ENCODE results near the gene ING3. TPM values are rescaled to one million over a fixed set of nuclear protein-coding genes. Genes with fewer than 3 reads are reported as not detected.

ING3 gene
- total and polyA plus RNA-seq, 2 of the 13 experiments (the other 11 are each of a cell fraction or from before 2014, with no cell fraction given), result 6.9 to 12.8 TPM

- Histone ChIP-seq H4K20me1 (ENCODE audit: insufficient read depth, low read length) (no peaks in the 10 kb centered on the region), H3K4me2 (ENCODE audit: low read depth, low read length) (peak overlapping the region; percentile 35; the same call in 1 of the 2 replicates), H3K36me3 (replicated peaks in 1 of 2; ENCODE audit: control insufficient read depth in 1 of 2, insufficient read depth in 2 of 2, low read length in 2 of 2) (no peaks in the 10 kb centered on the region), H3K4me3 (replicated peaks in 1 of 3; ENCODE audit: insufficient read depth in 1 of 3, low read depth in 2 of 3, low read length in 3 of 3) (peak overlapping the region in 1 of 3 experiments; percentile 18; a peak in 1 of 6 replicates), H3K27ac (ENCODE audit: extremely low read length, insufficient read depth, low read length) (no peak overlapping the region), H2AFZ (ENCODE audit: low read length) (no peak overlapping the region), H3K9ac (ENCODE audit: insufficient read depth, low read depth, low read length) (no peak overlapping the region), H3K4me1 (ENCODE audit: insufficient read depth, low read length) (peaks cover 45% of the 10 kb centered on the region), H3K79me2 (ENCODE audit: insufficient read depth, low read length) (no peaks in the 10 kb centered on the region), H3K27me3 (ENCODE audit: control insufficient read depth in 1 of 2, insufficient read depth in 2 of 2, low read length in 2 of 2) (no peaks in the 10 kb centered on the region), H3K9me3 (ENCODE audit: low read length) (no peaks in the 10 kb centered on the region)
- ChIA-PET CTCF (ENCODE audit: low intra/inter-chr PET ratio, low total read pairs) (no interaction called here), POLR2A (no interaction called here)
- BruUV-seq (replicated peaks), result no TSS peak
- TF ChIP-seq THRA (CRISPR knock-in tag; IDR thresholded peaks at IDR 0.05; ENCODE audit: borderline replicate concordance) (no peak), PAX8 (CRISPR knock-in tag; IDR thresholded peaks at IDR 0.05; ENCODE audit: borderline replicate concordance) (no peak), ZBTB20 (CRISPR knock-in tag; IDR thresholded peaks at IDR 0.05; ENCODE audit: borderline replicate concordance, low read depth) (no peak), IKZF1 (IDR thresholded peaks at IDR 0.05) (no peak), ZNF614 (CRISPR knock-in tag; IDR thresholded peaks at IDR 0.05; ENCODE audit: borderline replicate concordance) (no peak), ZNF430 (CRISPR knock-in tag; IDR thresholded peaks at IDR 0.05) (no peak), PCBP1 (IDR thresholded peaks at IDR 0.05; ENCODE audit: borderline replicate concordance, low read depth, low read length) (no peak), MIER2 (CRISPR knock-in tag; IDR thresholded peaks at IDR 0.05) (no peak), HIVEP1 (CRISPR knock-in tag; IDR thresholded peaks at IDR 0.05) (no peak)
- FAIRE-seq, result no peak
- 3% methylated on average over 8 of the region's 8 CpGs for WGBS (ENCODE audit: low lambda C conversion rate)
- intact Hi-C loops (cut with micrococcal nuclease; ENCODE audit: unreplicated experiment), result no loop called here
- DNase-seq (ENCODE audit: low spot score), result no peak
- in situ Hi-C loops (cut with HindIII; ENCODE audit: extremely low pct_ligation_motif_present, low pct_unique_long_range_greater_than_20kb), result no loop called here
- ATAC-seq, result peak; percentile 44; the same call in 1 of the 3 replicates
These were observed 73.3 kb downstream of the ING3 start for GRCh38 chr7:121023683-121024511.
